H1 (cell line): ENCODE results near the gene TMEM117. TPM values are rescaled to one million over a fixed set of nuclear protein-coding genes. Genes with fewer than 3 reads are reported as not detected.

ENCODE experiments used
- CTCF ChIA-PET: fragments of 300-600 bp; sonication (Branson Sonifier 250); formaldehyde crosslinking; loops from one replicate; lab custom pipeline; 2021; ENCODE audit not compliant: partially characterized antibody; lab: Charles Lee
- POLR2A ChIA-PET: fragments of 300-600 bp; sonication (Branson Sonifier 250); formaldehyde crosslinking; loops from one replicate; lab custom pipeline; 2021; ENCODE audit warnings: inconsistent platforms; ENCODE audit not compliant: partially characterized antibody; lab: Charles Lee
- DNase-seq, 2 experiments: peaks; one replicate each; pipeline versions ENCODE4 v3.0.0 to v3.0.0-alpha.2; 2010 to 2022; ENCODE audit warnings: low spot score in 2 of 2, low read depth in 1 of 2, mixed read lengths in 1 of 2
- FAIRE-seq: peaks from 2 replicates; lab custom pipeline; 2011; peaks lifted over from hg19 to GRCh38; lab: Jason Lieb, UNC
- H2AFZ ChIP-seq: 2 replicates; pipeline ENCODE4 v1.8.1; 2012; ENCODE audit warnings: low read length, inconsistent platforms
- H2AK5ac ChIP-seq: 2 replicates; pipeline ENCODE4 v1.6.1; 2013; ENCODE audit warnings: low read depth, low read length
- H2BK120ac ChIP-seq: replicated peaks from 2 replicates; pipeline ENCODE3; 2013; ENCODE audit warnings: low read depth, low read length, inconsistent platforms
- H2BK12ac ChIP-seq: 2 replicates; pipeline ENCODE4 v1.6.1; 2013; ENCODE audit warnings: low read depth, low read length
- H2BK15ac ChIP-seq: 2 replicates; pipeline ENCODE4 v1.6.1; 2013; ENCODE audit warnings: low read length
- H2BK20ac ChIP-seq: 2 replicates; pipeline ENCODE4 v1.6.1; 2013; ENCODE audit warnings: low read length
- H2BK5ac ChIP-seq: 2 replicates; pipeline ENCODE4 v1.6.1; 2013; ENCODE audit warnings: low read depth, low read length
- H3K14ac ChIP-seq: 2 replicates; pipeline ENCODE4 v1.6.1; 2013; ENCODE audit warnings: inconsistent platforms; ENCODE audit not compliant: insufficient read length
- H3K18ac ChIP-seq: 2 replicates; pipeline ENCODE4 v1.6.1; 2013; ENCODE audit warnings: low read length; ENCODE audit errors: extremely low read depth
- H3K23ac ChIP-seq: 2 replicates; pipeline ENCODE4 v1.6.1; 2013; ENCODE audit warnings: inconsistent platforms; ENCODE audit not compliant: insufficient read length
- H3K23me2 ChIP-seq: 2 replicates; pipeline ENCODE4 v1.6.1; 2013; ENCODE audit warnings: low read depth, low read length
- H3K27ac ChIP-seq: 2 replicates; pipeline ENCODE4 v1.6.1; 2011; ENCODE audit warnings: low read depth, low read length, inconsistent platforms
- H3K27me3 ChIP-seq, 4 experiments: replicated peaks in 1 of 4; 1 replicate in 1 of 4; 2 replicates in 3 of 4; pipeline versions ENCODE4 v1.6.1 to v1.8.1; 2011 to 2013; ENCODE audit warnings: low read length in 3 of 4, mild to moderate bottlenecking in 3 of 4, inconsistent platforms in 2 of 4, mixed read lengths in 2 of 4, moderate library complexity in 1 of 4; ENCODE audit not compliant: control insufficient read depth in 3 of 4, insufficient read depth in 3 of 4; ENCODE audit errors: extremely low read depth in 1 of 4
- H3K36me3 ChIP-seq, 4 experiments: 2 replicates each; pipeline versions ENCODE4 v1.6.1 to v1.8.1; 2011 to 2013; ENCODE audit warnings: mild to moderate bottlenecking in 4 of 4, low read length in 3 of 4, moderate library complexity in 2 of 4, control low read depth in 1 of 4, inconsistent platforms in 1 of 4; ENCODE audit not compliant: insufficient read depth in 4 of 4, control insufficient read depth in 2 of 4
- H3K4ac ChIP-seq: replicated peaks from 2 replicates; pipeline ENCODE3; 2013; ENCODE audit warnings: low read length, low read depth, mixed read lengths, inconsistent platforms; ENCODE audit not compliant: insufficient read length
- H3K4me1 ChIP-seq, 4 experiments: replicated peaks in 1 of 4; 1 replicate in 1 of 4; 2 replicates in 3 of 4; pipeline versions ENCODE4 v1.6.1 to v1.8.1; 2011 to 2013; ENCODE audit warnings: low read length in 3 of 4, inconsistent platforms in 2 of 4, mixed read lengths in 1 of 4; ENCODE audit not compliant: insufficient read depth in 4 of 4, control insufficient read depth in 3 of 4
- H3K4me2 ChIP-seq, 2 experiments: 2 replicates each; pipeline versions ENCODE4 v1.6.1 to v1.8.1; 2011 to 2013; ENCODE audit warnings: low read depth in 2 of 2, low read length in 2 of 2, control low read depth in 1 of 2, inconsistent platforms in 1 of 2, mild to moderate bottlenecking in 1 of 2; ENCODE audit not compliant: insufficient read depth in 1 of 2
- H3K4me3 ChIP-seq, 4 experiments: fragments of 200-600, 300-600 bp in 1 of 4; sonication (generic), shearing (Covaris generic), sonication (Bioruptor Twin) in 1 of 4; 2 replicates each; pipeline versions ENCODE4 v1.5.1 to v1.8.1; 2011 to 2016; ENCODE audit warnings: low read length in 4 of 4, low read depth in 3 of 4, control low read depth in 2 of 4, inconsistent platforms in 2 of 4, mild to moderate bottlenecking in 2 of 4, mixed read lengths in 1 of 4, moderate library complexity in 1 of 4; ENCODE audit not compliant: insufficient read depth in 2 of 4; ENCODE audit errors: extremely low read depth in 1 of 4
- H3K56ac ChIP-seq: replicated peaks from 2 replicates; pipeline ENCODE3; 2013; ENCODE audit warnings: low read depth, mild to moderate bottlenecking, mixed read lengths, low read length, inconsistent platforms; ENCODE audit not compliant: insufficient read length
- H3K79me1 ChIP-seq: 2 replicates; pipeline ENCODE4 v1.6.1; 2013; ENCODE audit warnings: low read depth, low read length, control low read depth
- H3K79me2 ChIP-seq, 2 experiments: 2 replicates each; pipeline versions ENCODE4 v1.6.1 to v1.8.1; 2012 to 2013; ENCODE audit warnings: low read length in 2 of 2, mild to moderate bottlenecking in 2 of 2, inconsistent platforms in 1 of 2; ENCODE audit not compliant: insufficient read depth in 2 of 2, control insufficient read depth in 1 of 2
- H3K9ac ChIP-seq, 4 experiments: replicated peaks in 1 of 4; 1 replicate in 1 of 4; 2 replicates in 3 of 4; pipeline versions ENCODE4 v1.6.1 to v1.8.1; 2011 to 2013; ENCODE audit warnings: low read depth in 3 of 4, low read length in 3 of 4, control low read depth in 2 of 4, mild to moderate bottlenecking in 2 of 4, moderate library complexity in 2 of 4, inconsistent platforms in 1 of 4; ENCODE audit errors: extremely low read depth in 1 of 4
- H3K9me3 ChIP-seq, 2 experiments: 2 replicates each; pipeline versions ENCODE4 v1.6.1 to v1.8.1; 2012 to 2013; ENCODE audit warnings: mild to moderate bottlenecking in 2 of 2, moderate library complexity in 2 of 2, control low read depth in 1 of 2, inconsistent platforms in 1 of 2, low read depth in 1 of 2, low read length in 1 of 2, mixed read lengths in 1 of 2; ENCODE audit not compliant: insufficient read depth in 2 of 2
- H4K20me1 ChIP-seq, 2 experiments: replicated peaks in 1 of 2; 2 replicates each; pipeline versions ENCODE3 to v1.8.1; 2011 to 2013; ENCODE audit warnings: inconsistent platforms in 2 of 2, low read length in 2 of 2, mild to moderate bottlenecking in 1 of 2; ENCODE audit not compliant: insufficient read depth in 2 of 2, control insufficient read depth in 1 of 2
- H4K5ac ChIP-seq: 2 replicates; pipeline ENCODE4 v1.6.1; 2013; ENCODE audit warnings: low read length, low read depth, mixed read lengths, inconsistent platforms; ENCODE audit not compliant: insufficient read length
- H4K8ac ChIP-seq: 2 replicates; pipeline ENCODE4 v1.8.0; 2013; ENCODE audit warnings: mild to moderate bottlenecking, moderate library complexity, low read length, inconsistent platforms; ENCODE audit not compliant: insufficient read depth; ENCODE audit errors: extremely low read depth
- H4K91ac ChIP-seq: replicated peaks from 2 replicates; pipeline ENCODE3; 2013; ENCODE audit warnings: low read length, mixed read lengths, inconsistent platforms; ENCODE audit not compliant: insufficient read length
- EP300 ChIP-seq, 2 experiments: IDR thresholded peaks; 1 replicate in 1 of 2; 2 replicates in 1 of 2; pipeline ENCODE4 v1.6.1; 2011 to 2012; ENCODE audit warnings: low read depth in 2 of 2, low read length in 2 of 2, mild to moderate bottlenecking in 2 of 2, borderline replicate concordance in 1 of 2, inconsistent platforms in 1 of 2, moderate library complexity in 1 of 2
- POU5F1 ChIP-seq: IDR thresholded peaks from 2 replicates; pipeline ENCODE4 v1.6.1; 2011; ENCODE audit warnings: low read depth, mild to moderate bottlenecking, low read length, moderate library complexity
- WGBS, 2 experiments: shearing (Covaris generic) in 1 of 2; methylation state at CpG; one replicate each; pipeline versions ENCODE4 v1.1.6 to v1.1.7; 2013 to 2015; ENCODE audit warnings: low lambda C conversion rate in 2 of 2, mixed read lengths in 2 of 2, inconsistent platforms in 1 of 2, low coverage in 1 of 2, missing lambda C conversion rate in 1 of 2; ENCODE audit not compliant: insufficient replicate concordance in 2 of 2, insufficient coverage in 1 of 2, insufficient read length in 1 of 2; ENCODE audit errors: extremely low coverage in 1 of 2, missing lambda C conversion rate in 1 of 2; 5-methylcytosine and 5-hydroxymethylcytosine counted together
- polyA plus RNA-seq, 7 experiments: library from polyadenylated mRNA; depleted of rRNA in 3 of 7; stranded (reverse) in 5 of 7; unstranded in 2 of 7; fragments of >200 nt in 5 of 7; fragments of 200-250 nt in 2 of 7; gene quantifications; 1 replicate in 5 of 7; 2 replicates in 1 of 7; 4 replicates in 1 of 7; pipeline versions ENCODE4 v1.2.1 to v1.2.3, GENCODE V29; 2011 to 2013; ENCODE audit warnings: missing spikeins in 2 of 7, mixed read lengths in 2 of 7
- total RNA-seq: library from RNA; stranded (reverse); fragmentation: NEBNext Ultra II Directional; extraction: Animal tissue kit (Norgen Biotek cat#: 25700); gene quantifications from 2 replicates; pipeline ENCODE4 v1.2.1, GENCODE V29; 2021

Gene TMEM117
- total and polyA plus RNA-seq, 2 of the 8 experiments (the other 6 are each of a cell fraction or from before 2014, with no cell fraction given) = 0.80 to 1.4 TPM

DNA sequence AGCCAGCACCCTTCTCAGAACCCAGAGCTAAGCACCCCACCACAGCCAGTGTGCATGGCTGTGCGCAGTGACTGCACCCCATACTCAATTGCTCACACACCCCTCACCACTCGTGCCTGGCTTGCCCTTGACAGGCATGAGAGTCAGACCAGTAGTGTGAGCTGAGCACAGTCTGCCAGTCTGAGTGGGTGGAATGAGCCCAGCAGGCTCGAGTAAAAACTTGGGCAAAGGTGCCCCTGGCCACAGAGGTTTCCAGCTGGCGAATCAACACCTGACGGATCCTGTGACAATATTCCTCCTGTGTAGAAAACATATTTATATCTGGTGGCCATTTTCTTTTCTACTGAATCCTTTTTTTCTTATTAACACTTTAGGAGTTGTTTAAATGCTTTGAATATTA lies 202.5 kb downstream of the TMEM117 start:
- Histone ChIP-seq H3K4me3 (no peak overlapping the region), H4K20me1 (no peaks in the 10 kb centered on the region), H2BK12ac (no peak overlapping the region), H3K23ac (no peak overlapping the region), H2AK5ac (no peak overlapping the region), H3K18ac (no peak overlapping the region), H2BK20ac (no peak overlapping the region), H3K4me2 (no peak overlapping the region), H2BK15ac (no peak overlapping the region), H3K14ac (no peak overlapping the region), H4K8ac (no peak overlapping the region), H4K5ac (no peak overlapping the region), H2BK120ac (no peak overlapping the region), H2BK5ac (no peak overlapping the region), H2AFZ (no peak overlapping the region), H3K4ac (no peak overlapping the region), H3K23me2 (peaks cover 1% of the 10 kb centered on the region; the same call in 1 of the 2 replicates), H3K56ac (no peak overlapping the region), H3K36me3 (no peaks in the 10 kb centered on the region), H3K27me3 (no peaks in the 10 kb centered on the region), H3K79me2 (no peaks in the 10 kb centered on the region), H4K91ac (no peak overlapping the region), H3K9me3 (peaks cover 0 to 3% of the 10 kb centered on the region in 2 experiments; a peak in 1 of 4 replicates), H3K79me1 (no peaks in the 10 kb centered on the region), H3K4me1 (no peaks in the 10 kb centered on the region), H3K9ac (no peak overlapping the region), H3K27ac (no peak overlapping the region)
- ChIA-PET CTCF (interaction anchor here (0.6 to 1.3 kb wide), 2 partner anchors 11 to 938 kb away, joined by 3 to 5 read pairs; no protein-coding TSS in a partner anchor), POLR2A (no interaction called here)
- DNase-seq (no peak), FAIRE-seq (no peak)
- WGBS, 2 experiments = 78% methylated on average over 5 of the region's 5 CpGs; no CpG with 5 or more reads in 1 of the 2 experiments
- TF ChIP-seq POU5F1 = no peak
- no peak for TF ChIP-seq EP300 (IDR thresholded peaks at IDR 0.05; ENCODE audit: borderline replicate concordance in 1 of 2, low read depth in 2 of 2, low read length in 2 of 2)
